Stimulated activated CD4-positive, alpha-beta T cell treated with anti-CD3 and anti-CD28 coated beads, Interleukin-4, amount 100 ng/mL, for 4 hours (primary cell): ENCODE results near the gene ANKHD1.

Source experiments
- DNase-seq, 2 experiments: peaks; one replicate each; pipeline ENCODE4 v3.0.0-alpha.2; 2020

The ANKHD1 gene

DNA sequence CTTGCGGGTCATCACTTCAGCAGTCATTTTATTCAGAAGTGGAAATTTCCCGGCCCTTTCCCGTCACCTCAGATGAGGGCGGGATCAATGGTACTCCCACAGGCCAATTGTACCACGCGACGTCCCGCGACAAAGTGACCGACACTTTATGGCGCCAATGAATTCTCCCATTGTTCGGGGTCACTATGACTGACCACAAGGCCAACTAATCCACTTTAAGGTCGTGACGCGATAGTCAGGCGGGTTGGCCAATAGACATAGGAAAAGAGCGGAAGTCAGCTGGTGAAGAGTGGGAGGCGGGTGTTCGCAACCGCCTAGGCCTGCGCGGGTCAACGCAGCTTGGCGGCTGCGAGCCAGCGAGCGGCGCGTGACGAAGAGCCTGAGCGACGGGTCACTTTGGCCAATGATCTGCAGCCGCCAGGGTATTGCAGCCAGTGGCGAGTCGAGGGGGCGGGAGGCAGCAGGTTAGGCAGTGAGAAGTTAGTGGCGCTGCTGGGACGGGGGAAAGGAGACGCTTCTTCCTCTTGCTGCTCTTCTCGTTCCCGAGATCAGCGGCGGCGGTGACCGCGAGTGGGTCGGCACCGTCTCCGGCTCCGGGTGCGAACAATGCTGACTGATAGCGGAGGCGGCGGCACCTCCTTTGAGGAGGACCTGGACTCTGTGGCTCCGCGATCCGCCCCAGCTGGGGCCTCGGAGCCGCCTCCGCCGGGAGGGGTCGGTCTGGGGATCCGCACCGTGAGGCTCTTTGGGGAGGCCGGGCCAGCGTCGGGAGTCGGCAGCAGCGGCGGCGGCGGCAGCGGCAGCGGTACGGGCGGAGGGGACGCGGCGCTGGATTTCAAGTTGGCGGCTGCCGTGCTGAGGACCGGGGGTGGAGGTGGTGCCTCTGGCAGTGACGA, at the start of gene ANKHD1:
TSS of gene ANKHD1 (plus strand) at position 472 of the 896 bp plus-strand sequence. CDS start at position 607, 135 bp downstream.
- peak; percentile 90 to 97 for DNase-seq

GRCh38 chr5:140355546-140355945, 46.1 kb upstream of the ANKHD1 start:
- DNase-seq = no peak

DNA sequence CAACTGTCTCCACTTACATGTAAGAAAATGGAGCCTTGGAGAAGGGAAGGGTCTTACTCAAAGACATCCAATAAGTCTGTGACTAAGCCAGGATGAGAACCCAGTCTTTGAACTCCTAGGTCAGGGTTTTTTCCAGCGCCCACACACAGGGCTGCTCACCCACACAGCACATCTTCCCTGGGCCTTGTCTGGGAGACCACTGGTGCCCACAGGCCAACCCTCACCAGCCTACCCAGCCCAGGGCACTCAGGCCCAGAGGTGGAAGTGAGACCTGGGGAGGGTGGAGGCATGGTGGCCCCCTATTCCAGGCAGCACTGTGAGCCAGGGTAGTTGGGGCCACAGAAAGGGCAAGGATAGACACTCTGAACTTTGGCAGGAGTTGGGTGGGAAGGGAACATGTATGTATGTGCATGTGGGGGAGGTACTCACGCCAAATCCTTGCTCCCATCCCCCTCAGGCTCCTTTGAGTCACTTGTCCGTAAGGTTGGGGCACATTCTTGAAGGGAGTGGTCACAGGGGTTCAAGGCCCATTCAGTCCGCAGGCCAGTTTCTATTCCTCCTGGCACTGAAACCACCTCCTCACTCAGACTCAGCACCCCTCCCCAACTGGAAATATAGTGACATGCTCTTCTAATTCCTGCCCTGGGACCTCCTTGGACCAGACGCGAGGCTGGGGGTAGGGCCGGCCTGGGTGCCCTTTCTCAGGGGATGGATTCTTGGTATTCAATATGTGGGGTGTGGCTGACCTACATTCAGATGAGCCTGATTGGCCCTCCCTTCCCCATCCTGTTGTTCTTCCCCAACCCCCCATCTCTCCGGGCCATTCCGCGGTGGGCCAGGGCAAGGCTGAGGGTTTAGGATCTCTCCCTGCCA, 44.5 kb upstream of the ANKHD1 start:
- DNase-seq = no peak

DNA sequence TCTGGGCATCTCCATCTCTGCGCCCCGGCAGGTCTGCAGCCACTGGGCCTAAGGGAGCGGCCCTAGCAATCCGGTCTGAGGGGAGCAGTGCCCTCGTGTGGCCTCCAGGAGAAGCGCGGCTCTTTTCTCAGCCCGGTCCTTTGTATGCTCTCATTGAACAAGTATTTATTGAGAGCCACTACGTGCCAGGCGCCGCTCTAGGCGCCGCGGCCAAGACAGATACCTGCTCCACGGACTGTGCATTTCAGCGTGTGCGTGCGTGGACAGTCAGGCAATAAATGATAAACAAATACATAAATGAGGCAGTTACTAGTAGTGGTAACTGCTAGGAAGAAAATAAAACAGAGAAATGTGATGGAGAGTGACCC, 43.9 kb upstream of the ANKHD1 start:
- peak; percentile 64 to 65 for DNase-seq

DNA sequence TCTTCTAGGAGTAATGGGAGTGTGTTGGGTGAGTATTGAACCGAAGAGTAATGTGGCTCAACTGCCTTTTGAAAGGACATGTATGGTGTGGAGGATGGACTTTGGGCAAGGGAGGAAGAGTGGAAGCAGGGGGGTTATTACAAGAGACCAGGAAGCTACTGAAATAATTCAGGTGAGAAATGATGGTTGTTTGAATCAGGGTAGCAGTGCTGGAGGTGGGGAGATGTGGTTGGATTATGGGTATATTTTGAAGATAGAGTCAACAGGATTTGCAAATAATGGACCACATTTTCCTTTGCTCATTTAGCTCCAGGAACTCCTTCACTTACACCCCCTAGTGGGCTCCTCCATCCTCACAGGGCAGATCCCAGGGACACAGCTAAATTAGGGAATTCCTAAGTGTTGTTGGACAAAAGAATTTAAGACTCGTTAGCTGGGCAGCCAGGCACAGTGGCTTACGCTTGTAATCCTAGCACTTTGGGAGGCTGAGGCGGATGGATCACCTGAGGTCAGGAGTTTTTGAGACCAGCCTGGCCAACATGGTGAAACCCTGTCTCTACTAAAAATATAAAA, 42.8 kb upstream of the ANKHD1 start:
- DNase-seq = no peak

GRCh38 chr5:140360101-140360500, 41.5 kb upstream of the ANKHD1 start, which contains the start of gene SLC4A9:
SLC4A9 (plus strand) TSS chr5:140360194; CDS start chr5:140360237, 43 bp downstream.
- DNase-seq = no peak

DNA sequence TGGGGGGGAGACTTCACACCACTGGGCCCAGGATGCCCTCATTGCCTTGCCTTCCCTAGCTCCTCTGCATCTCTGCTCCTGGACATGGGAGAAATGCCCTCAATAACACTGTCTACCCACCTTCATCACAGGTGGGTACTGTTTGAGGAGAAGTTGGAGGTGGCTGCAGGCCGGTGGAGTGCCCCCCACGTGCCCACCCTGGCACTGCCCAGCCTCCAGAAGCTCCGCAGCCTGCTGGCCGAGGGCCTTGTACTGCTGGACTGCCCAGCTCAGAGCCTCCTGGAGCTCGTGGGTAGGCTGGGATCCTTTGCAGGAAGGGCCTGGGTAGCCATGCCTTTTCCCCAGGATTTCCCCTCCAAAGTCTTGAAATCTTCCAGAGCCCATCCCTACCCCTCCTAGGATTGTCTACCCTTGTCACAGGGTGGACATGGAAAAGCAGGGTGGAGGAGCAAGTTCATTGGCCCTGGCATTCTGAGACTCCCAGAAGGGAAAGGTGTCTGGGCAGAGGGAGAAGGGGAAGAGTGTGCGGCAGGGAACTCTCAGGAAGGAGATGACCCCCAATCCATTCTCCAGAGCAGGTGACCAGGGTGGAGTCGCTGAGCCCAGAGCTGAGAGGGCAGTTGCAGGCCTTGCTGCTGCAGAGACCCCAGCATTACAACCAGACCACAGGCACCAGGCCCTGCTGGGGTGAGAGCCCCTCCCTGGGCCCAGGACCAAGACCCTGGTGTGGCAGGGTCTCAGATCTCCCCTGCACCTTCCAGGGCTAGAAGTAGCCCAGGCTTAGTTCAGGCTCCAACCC, 40.8 kb upstream of the ANKHD1 start:
- no peak for DNase-seq

DNA sequence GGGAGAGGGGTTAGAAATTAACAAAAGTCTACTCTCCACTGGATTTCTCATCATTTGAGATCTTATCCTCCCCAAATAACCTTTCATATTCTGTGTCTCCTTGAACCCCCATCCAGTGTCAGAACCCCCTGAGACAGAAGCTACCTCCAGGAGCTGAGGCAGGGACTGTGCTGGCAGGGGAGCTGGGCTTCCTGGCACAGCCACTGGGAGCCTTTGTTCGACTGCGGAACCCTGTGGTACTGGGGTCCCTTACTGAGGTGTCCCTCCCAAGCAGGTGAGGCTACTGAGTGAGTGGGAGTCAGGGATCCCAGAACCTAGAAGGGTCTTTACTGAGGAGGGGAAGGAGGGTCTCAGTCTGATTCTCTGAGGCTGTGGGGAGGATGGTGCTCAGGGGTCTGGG, 39.7 kb upstream of the ANKHD1 start:
- no peak for DNase-seq

- no peak for DNase-seq
These were observed 39.3 kb upstream of the ANKHD1 start for GRCh38 chr5:140362311-140362710.

DNA sequence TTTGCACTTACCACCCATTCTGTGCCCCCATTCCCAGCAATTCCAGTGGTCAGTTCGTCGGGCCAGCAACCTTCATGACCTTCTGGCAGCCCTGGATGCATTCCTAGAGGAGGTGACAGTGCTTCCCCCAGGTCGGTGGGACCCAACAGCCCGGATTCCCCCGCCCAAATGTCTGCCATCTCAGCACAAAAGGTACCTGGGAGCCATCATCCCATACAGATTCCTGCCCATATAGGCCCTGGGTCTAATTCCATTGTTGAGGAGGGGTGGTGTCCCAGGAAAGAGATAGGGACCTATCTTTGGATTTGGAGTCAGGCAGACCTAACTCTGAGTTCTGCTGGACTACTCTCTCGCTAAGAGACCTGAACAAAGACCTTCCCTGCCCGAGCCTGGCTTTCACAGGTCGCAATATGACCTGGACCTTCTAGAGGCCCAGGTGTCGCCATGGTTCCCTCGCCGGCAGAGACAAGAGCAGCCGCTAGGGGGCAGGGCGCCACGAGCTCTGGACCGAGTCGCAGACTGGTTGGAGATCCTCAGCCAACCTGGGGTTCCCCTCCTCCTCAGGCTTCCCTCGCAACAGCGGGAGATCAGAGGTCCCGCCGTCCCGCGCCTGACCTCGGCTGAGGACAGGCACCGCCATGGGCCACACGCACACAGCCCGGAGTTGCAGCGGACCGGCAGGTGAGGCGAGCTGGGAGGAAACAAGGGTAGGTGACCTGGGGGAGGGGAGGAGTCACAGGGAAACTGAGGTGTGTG, 38.6 kb upstream of the ANKHD1 start:
- DNase-seq = peak; percentile 71 to 86

DNA sequence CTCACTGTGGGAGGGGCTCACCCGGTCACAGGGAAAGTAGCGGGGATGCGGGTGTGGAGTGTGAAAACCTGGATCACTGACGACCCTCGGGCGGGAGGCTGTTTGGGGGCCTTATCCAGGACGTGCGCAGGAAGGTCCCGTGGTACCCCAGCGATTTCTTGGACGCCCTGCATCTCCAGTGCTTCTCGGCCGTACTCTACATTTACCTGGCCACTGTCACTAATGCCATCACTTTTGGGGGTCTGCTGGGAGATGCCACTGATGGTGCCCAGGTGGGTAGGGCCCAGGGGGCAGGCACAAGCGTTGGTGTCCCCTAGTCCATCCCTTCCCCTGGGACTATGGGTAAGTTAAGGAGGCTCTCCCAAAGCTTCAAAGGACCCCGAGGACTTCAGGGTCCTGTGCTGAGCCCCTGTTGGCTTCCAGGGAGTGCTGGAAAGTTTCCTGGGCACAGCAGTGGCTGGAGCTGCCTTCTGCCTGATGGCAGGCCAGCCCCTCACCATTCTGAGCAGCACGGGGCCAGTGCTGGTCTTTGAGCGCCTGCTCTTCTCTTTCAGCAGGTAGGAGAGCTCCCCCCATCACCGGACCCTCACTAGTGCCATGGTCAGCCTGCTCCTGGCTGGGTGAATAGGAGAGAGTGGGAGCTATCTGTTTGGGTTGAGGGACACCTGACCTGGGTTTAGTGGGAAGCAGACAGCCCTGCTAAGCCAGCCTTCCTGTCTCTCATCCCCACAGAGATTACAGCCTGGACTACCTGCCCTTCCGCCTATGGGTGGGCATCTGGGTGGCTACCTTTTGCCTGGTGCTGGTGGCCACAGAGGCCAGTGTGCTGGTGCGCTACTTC, 37.8 kb upstream of the ANKHD1 start:
- no peak for DNase-seq

- no peak for DNase-seq
These were observed 37.2 kb upstream of the ANKHD1 start for GRCh38 chr5:140364472-140364765.

GRCh38 chr5:140365282-140365681, 36.4 kb upstream of the ANKHD1 start:
- DNase-seq = no peak

DNA sequence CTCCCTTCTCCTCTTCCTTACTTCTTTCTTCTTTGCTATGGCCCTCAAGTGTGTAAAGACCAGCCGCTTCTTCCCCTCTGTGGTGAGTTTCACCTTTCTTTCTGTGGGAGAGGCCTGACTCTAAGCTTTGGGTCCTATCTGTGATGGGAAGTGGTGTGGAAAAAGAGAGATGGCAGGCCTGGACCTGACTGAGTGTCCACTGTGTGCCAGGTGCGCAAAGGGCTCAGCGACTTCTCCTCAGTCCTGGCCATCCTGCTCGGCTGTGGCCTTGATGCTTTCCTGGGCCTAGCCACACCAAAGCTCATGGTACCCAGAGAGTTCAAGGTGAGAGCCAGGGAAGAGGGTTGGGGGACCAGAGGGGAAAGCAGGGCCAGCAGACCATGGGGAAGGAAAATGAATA, 35.7 kb upstream of the ANKHD1 start:
- DNase-seq = no peak

GRCh38 chr5:140366589-140367255, 34.9 kb upstream of the ANKHD1 start:
- DNase-seq = no peak

- no peak for DNase-seq
These were observed 34.2 kb upstream of the ANKHD1 start for GRCh38 chr5:140367256-140368013.

DNA sequence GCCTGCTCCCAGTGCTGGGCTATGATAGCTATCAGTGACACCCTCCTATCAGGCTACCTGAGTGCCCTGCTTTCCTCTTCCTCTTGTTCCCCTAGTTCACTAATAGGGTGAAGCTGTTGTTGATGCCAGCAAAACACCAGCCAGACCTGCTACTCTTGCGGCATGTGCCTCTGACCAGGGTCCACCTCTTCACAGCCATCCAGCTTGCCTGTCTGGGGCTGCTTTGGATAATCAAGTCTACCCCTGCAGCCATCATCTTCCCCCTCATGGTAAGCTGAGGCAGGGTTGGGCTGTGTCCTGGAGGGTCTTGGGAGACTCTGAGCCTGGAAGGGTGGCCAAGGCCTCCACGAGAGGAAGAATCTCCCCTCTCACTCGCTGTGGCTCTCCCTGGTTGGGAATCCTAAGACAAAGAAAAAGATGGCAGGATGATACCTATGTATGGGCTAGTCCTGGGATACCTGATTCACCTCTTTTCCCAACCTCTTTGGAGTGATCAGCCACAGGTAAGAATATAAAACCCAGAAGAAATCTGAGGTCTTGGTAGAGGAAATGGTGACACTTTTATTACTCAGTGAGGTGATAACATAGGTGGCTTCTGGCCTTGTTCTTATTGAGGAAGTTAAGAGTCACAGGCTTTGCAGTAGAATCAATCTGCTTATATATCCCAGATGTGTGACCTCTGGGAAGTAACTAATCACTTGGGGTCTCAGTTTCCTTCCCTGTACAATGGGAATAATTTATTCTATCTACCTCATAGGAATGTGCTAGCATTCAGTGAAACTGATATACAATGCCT, 30.1 kb upstream of the ANKHD1 start:
- DNase-seq = no peak

GRCh38 chr5:140372971-140373487, 28.6 kb upstream of the ANKHD1 start:
- peak; percentile 8 to 26 for DNase-seq
